ENCODE measurements around the gene FUBP3.

- no peak for TF ChIP-seq CTCF (conservative IDR thresholded peaks at IDR 0.05; ENCODE audit: low read length)
- TF ChIP-seq EZH2phosphoT487 (IDR thresholded peaks at IDR 0.05; ENCODE audit: borderline replicate concordance): no peak
Observed at GRCh38 chr9:130555968-130556367, 23.4 kb upstream of the FUBP3 start.
